ENCODE measurements around the gene HCRTR2.
"Not testable (repeated sequence)": the region's sequence is repeated elsewhere in the genome, so short reads cannot be mapped to it uniquely, and the experiment has no call there.

HCRTR2 gene

DNA sequence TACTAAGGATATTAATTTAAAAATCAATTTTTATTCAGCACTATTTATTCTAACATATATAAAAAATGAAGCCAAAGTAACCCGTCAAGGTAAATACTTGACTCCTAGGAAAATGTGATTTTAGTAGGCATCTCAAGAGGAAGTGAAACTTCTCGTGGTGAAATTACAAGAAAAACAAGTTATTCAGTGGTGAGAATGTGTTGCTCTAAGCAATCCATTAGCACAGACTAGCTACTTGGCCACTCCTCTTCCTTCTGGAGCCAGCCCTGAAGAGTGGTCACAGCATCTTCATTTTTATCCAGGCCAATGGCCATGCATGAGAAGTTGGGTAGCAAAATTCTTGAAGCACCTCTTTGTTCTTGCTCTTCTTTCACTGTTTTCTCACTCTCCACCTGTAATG is 112.5 kb downstream of the HCRTR2 start:
- Histone ChIP-seq H3K4me1 (ENCODE audit: low read depth, poor library complexity, severe bottlenecking) (peaks cover 13% of the 10 kb centered on the region), H4K20me1 (ENCODE audit: insufficient read depth) (no peaks in the 10 kb centered on the region), H3K36me3 (ENCODE audit: insufficient read depth) (no peaks in the 10 kb centered on the region), H3K4me3 (IDR thresholded peaks at IDR 0.05; ENCODE audit: insufficient read depth, low read depth, low read length) (no peak overlapping the region), H3K9ac (no peak overlapping the region), H3K27ac (no peak overlapping the region), H3K27me3 (ENCODE audit: insufficient read depth, low read depth) (no peaks in the 10 kb centered on the region), H3K4me2 (peak overlapping the region; percentile 1; the same call in 1 of the 2 replicates), H2AFZ (ENCODE audit: low read depth) (no peak overlapping the region), H3K79me2 (ENCODE audit: insufficient read depth, low read depth) (no peaks in the 10 kb centered on the region)
- TF ChIP-seq, protein P1, sequence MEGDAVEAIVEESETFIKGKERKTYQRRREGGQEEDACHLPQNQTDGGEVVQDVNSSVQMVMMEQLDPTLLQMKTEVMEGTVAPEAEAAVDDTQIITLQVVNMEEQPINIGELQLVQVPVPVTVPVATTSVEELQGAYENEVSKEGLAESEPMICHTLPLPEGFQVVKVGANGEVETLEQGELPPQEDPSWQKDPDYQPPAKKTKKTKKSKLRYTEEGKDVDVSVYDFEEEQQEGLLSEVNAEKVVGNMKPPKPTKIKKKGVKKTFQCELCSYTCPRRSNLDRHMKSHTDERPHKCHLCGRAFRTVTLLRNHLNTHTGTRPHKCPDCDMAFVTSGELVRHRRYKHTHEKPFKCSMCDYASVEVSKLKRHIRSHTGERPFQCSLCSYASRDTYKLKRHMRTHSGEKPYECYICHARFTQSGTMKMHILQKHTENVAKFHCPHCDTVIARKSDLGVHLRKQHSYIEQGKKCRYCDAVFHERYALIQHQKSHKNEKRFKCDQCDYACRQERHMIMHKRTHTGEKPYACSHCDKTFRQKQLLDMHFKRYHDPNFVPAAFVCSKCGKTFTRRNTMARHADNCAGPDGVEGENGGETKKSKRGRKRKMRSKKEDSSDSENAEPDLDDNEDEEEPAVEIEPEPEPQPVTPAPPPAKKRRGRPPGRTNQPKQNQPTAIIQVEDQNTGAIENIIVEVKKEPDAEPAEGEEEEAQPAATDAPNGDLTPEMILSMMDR (conservative IDR thresholded peaks at IDR 0.05; ENCODE audit: low read depth, low read length): no peak

DNA sequence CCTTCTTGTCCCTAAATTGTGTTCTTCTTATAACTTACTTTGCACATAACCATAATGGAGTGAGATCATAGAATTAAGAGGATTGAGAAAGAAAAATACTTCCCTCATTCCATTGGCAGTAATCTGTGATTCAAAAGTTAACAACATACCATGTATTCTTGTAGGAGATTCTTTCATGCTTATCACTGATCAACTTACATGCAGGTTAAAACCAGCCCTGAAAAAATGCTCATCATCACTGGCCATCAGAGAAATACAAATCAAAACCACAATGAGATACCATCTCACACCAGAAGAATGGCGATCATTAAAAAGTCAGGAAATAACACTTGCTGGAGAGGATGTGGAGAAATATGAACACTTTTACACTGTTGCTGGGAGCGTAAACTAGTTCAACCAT is 116.4 kb downstream of the HCRTR2 start:
- Histone ChIP-seq H3K4me2 (no peak overlapping the region), H3K36me3 (ENCODE audit: insufficient read depth) (no peaks in the 10 kb centered on the region), H3K4me3 (IDR thresholded peaks at IDR 0.05; ENCODE audit: insufficient read depth, low read depth, low read length) (no peak overlapping the region), H3K79me2 (ENCODE audit: insufficient read depth, low read depth) (no peaks in the 10 kb centered on the region), H3K27ac (no peak overlapping the region), H3K27me3 (ENCODE audit: insufficient read depth, low read depth) (no peaks in the 10 kb centered on the region), H2AFZ (ENCODE audit: low read depth) (no peak overlapping the region), H4K20me1 (ENCODE audit: insufficient read depth) (no peaks in the 10 kb centered on the region), H3K4me1 (ENCODE audit: low read depth, poor library complexity, severe bottlenecking) (peaks cover 13% of the 10 kb centered on the region), H3K9ac (no peak overlapping the region)
- TF ChIP-seq, protein P1 (conservative IDR thresholded peaks at IDR 0.05; ENCODE audit: low read depth, low read length): no peak

DNA sequence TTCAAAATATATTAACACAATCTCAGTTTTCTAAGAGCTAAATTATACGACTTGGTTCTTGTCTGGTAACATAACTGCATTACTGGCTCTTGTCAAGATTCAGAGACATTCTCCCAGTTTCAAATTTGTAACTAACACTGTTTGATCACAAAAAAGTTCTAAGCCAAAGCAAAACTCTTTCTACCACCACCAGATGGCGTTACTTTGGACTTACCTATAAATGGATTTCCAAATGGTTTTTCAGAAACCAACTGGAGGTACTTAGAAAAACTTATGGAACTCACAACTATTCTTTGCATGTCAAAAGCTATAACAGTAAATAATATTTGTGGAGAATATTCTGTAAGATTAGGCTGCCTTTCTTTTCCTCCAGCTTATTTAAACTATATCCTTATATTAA is 118.8 kb downstream of the HCRTR2 start:
- Histone ChIP-seq H3K27me3 (ENCODE audit: insufficient read depth, low read depth) (no peaks in the 10 kb centered on the region), H3K4me2 (no peak overlapping the region), H3K4me1 (ENCODE audit: low read depth, poor library complexity, severe bottlenecking) (no peaks in the 10 kb centered on the region), H2AFZ (ENCODE audit: low read depth) (no peak overlapping the region), H3K27ac (no peak overlapping the region), H3K4me3 (IDR thresholded peaks at IDR 0.05; ENCODE audit: insufficient read depth, low read depth, low read length) (no peak overlapping the region), H3K36me3 (ENCODE audit: insufficient read depth) (no peaks in the 10 kb centered on the region), H3K79me2 (ENCODE audit: insufficient read depth, low read depth) (no peaks in the 10 kb centered on the region), H3K9ac (no peak overlapping the region), H4K20me1 (ENCODE audit: insufficient read depth) (no peaks in the 10 kb centered on the region)
- TF ChIP-seq, protein P1 (conservative IDR thresholded peaks at IDR 0.05; ENCODE audit: low read depth, low read length): peak; percentile 49; the same call in 1 of the 2 replicates

DNA sequence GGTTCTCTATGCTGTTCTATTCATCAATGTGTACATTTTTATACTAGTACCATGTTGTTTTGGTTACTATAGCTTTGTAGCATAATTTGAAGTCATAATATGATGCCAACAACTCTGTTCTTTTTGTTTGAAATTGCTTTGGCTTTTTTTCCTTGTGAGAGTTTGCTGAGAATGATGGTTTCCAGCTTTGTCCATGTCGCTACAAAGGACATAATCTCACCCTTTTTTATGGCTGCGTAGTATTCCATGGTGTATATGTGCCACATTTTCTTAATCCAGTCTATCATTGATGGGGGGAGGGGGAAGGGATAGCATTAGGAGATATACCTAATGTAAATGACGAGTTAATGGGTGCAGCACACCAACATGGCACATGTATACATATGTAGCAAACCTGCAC is 122.9 kb downstream of the HCRTR2 start:
- H3K4me1 ChIP-seq (ENCODE audit: low read depth, poor library complexity, severe bottlenecking); H4K20me1 ChIP-seq (ENCODE audit: insufficient read depth); H3K4me3 ChIP-seq (IDR thresholded peaks at IDR 0.05; ENCODE audit: insufficient read depth, low read depth, low read length); H3K27me3 ChIP-seq (ENCODE audit: insufficient read depth, low read depth); H3K79me2 ChIP-seq (ENCODE audit: insufficient read depth, low read depth); H3K9ac ChIP-seq; H3K4me2 ChIP-seq; H3K27ac ChIP-seq; H3K36me3 ChIP-seq (ENCODE audit: insufficient read depth); H2AFZ ChIP-seq (ENCODE audit: low read depth): not testable (repeated sequence)

DNA sequence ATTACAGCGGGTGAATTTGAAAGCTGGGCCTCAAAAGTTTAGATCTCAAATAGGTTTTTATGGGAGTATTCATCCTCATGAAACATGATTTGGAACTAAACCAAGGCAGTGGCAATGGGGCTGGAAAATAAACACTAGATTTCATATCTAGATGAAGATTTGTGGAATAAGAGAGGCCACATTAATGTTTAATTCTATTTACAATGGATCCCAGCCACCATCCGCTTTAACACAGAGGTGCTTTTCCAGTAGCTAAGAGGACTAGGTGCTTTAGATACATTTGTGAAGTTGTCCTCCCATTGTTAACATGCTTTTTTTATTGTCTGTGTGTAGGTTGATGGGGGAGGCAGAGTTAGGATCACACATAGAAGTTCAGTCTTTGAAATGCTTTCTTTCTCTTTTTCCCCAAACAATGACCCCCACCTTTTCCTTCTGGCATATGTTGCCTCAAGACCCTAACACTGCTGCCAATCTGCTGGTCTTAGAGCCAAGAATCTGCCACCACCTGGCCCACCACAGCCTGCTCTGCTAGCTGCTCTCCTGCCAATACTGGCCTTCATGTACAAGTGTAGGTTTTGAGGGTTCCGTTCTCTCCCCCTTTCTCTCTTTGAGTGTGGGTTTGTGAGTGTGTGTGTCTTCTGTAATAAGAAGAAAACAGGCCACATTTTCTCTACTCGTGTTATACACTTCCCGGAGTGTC is 125.1 kb downstream of the HCRTR2 start:
- Histone ChIP-seq H4K20me1 (ENCODE audit: insufficient read depth) (no peaks in the 10 kb centered on the region), H3K36me3 (ENCODE audit: insufficient read depth) (no peaks in the 10 kb centered on the region), H3K9ac (no peak overlapping the region), H3K27ac (no peak overlapping the region), H3K4me3 (IDR thresholded peaks at IDR 0.05; ENCODE audit: insufficient read depth, low read depth, low read length) (no peak overlapping the region), H3K79me2 (ENCODE audit: insufficient read depth, low read depth) (no peaks in the 10 kb centered on the region), H3K4me1 (ENCODE audit: low read depth, poor library complexity, severe bottlenecking) (no peaks in the 10 kb centered on the region), H3K4me2 (no peak overlapping the region), H2AFZ (ENCODE audit: low read depth) (no peak overlapping the region), H3K27me3 (ENCODE audit: insufficient read depth, low read depth) (no peaks in the 10 kb centered on the region)
- TF ChIP-seq, protein P1 (conservative IDR thresholded peaks at IDR 0.05; ENCODE audit: low read depth, low read length): no peak

Measured in KMS-11 (cell line).